Loucy (cell line): ENCODE measurements around the gene SLC4A8.

Experiments
- H2AFZ ChIP-seq: fragments of 200-600 bp; sonication (generic); 2 replicates; pipeline ENCODE4 v1.6.0; 2016; ENCODE audit warnings: antibody characterized with exemption, mild to moderate bottlenecking, low read length, moderate library complexity
- H3F3A ChIP-seq: fragments of 200-600 bp; 2 replicates; pipeline ENCODE4 v1.6.0; 2016; ENCODE audit warnings: antibody characterized with exemption, low read depth, mild to moderate bottlenecking
- H3K27me3 ChIP-seq: fragments of 200-600 bp; sonication (generic); 2 replicates; pipeline ENCODE4 v1.6.1; 2014; ENCODE audit warnings: low read length, mild to moderate bottlenecking; ENCODE audit not compliant: insufficient read depth, poor library complexity, severe bottlenecking
- H3K36me3 ChIP-seq: fragments of 200-600 bp; sonication (generic); 2 replicates; pipeline ENCODE4 v1.6.1; 2016; ENCODE audit warnings: low read length; ENCODE audit not compliant: insufficient read depth
- H3K4me1 ChIP-seq: fragments of 200-600 bp; sonication (generic); 2 replicates; pipeline ENCODE4 v1.5.1; 2014; ENCODE audit warnings: low read length, mild to moderate bottlenecking; ENCODE audit not compliant: insufficient read depth, poor library complexity, severe bottlenecking
- H3K4me2 ChIP-seq: fragments of 200-600 bp; sonication (generic); 2 replicates; pipeline ENCODE4 v1.6.0; 2014; ENCODE audit warnings: antibody characterized with exemption, low read length, low read depth, mild to moderate bottlenecking; ENCODE audit not compliant: poor library complexity, severe bottlenecking
- H3K4me3 ChIP-seq: fragments of 200-600 bp; sonication (generic); 2 replicates; pipeline ENCODE4 v1.5.1; 2014; ENCODE audit warnings: low read length, mild to moderate bottlenecking, mixed read lengths; ENCODE audit not compliant: poor library complexity, severe bottlenecking
- H3K79me2 ChIP-seq: fragments of 200-600 bp; sonication (generic); 2 replicates; pipeline ENCODE4 v1.6.1; 2014; ENCODE audit warnings: low read length; ENCODE audit not compliant: insufficient read depth
- H3K9ac ChIP-seq: fragments of 200-600 bp; sonication (generic); 2 replicates; pipeline ENCODE4 v1.6.0; 2014; ENCODE audit warnings: mild to moderate bottlenecking, low read depth, low read length, moderate library complexity; ENCODE audit not compliant: poor library complexity, severe bottlenecking
- H3K9me2 ChIP-seq: fragments of 200-600 bp; sonication (generic); replicated peaks from 2 replicates; pipeline ENCODE4 v1.6.1; 2016; ENCODE audit warnings: low read depth, low read length, mixed read lengths
- H3K9me3 ChIP-seq: fragments of 200-600 bp; sonication (generic); 2 replicates; pipeline ENCODE4 v1.6.1; 2014; ENCODE audit warnings: mild to moderate bottlenecking, antibody characterized with exemption, low read length, low read depth; ENCODE audit not compliant: insufficient read depth
- H4K20me1 ChIP-seq: fragments of 200-600 bp; sonication (generic); 2 replicates; pipeline ENCODE4 v1.6.0; 2014; ENCODE audit warnings: antibody characterized with exemption, low read length, mild to moderate bottlenecking; ENCODE audit not compliant: insufficient read depth, poor library complexity, severe bottlenecking
- EZH2phosphoT487 ChIP-seq: fragments of 200-600 bp; IDR thresholded peaks from 2 replicates; pipeline ENCODE4 v1.6.1; 2018; ENCODE audit warnings: antibody characterized with exemption, mild to moderate bottlenecking, moderate library complexity, borderline replicate concordance
- TF ChIP-seq, protein P1 (sequence below): fragments of 200-600 bp; sonication (generic); conservative IDR thresholded peaks from 2 replicates; pipeline ENCODE4 v1.5.1; 2014; ENCODE audit warnings: mild to moderate bottlenecking, antibody characterized with exemption, low read length

Gene SLC4A8

DNA sequence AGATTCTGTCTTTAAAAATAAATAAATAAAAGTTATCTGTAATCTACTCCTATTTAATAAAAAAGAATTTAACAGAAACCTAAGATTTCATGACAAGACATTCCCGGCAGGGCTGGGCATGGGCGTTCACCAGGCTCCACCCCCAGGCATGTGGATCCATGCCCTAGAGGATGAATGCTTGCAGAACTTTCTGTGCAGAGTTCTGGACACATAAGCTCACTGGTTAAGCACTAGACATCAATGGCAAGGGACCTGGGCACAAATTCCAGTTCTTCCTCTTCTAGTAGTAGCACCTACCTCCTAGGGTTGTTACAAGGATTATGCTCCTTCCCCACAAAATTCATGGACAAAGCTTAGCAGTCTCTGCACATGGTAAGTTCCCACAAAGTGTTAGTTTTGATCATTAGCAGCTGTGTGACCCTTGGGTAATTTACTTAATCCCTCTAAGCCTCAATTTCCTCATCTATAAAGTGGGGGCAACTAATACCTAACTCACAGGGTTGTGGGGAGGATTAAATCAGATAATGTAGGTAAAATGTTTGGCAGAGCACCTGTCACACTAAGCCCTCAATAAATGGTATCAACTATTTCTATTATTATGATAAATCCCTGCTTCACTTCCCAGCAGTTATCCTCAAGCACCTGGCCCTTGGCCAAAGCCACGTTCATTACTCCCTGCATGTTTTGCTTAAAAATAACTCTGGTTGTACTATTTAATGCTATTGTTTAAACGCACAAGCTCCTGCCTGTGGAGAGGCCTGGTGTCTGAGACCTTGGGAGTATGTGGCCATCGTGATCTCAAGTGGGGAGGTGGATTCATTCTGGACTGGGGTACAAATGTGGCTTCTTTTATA, 43.2 kb upstream of the SLC4A8 start:
- Histone ChIP-seq H4K20me1 (no peaks in the 10 kb centered on the region), H3K9ac (no peak overlapping the region), H3K9me3 (no peaks in the 10 kb centered on the region), H3K9me2 (no peaks in the 10 kb centered on the region), H3K36me3 (peaks cover 4% of the 10 kb centered on the region; the same call in 1 of the 2 replicates), H3K27me3 (no peaks in the 10 kb centered on the region), H3F3A (peaks cover 5% of the 10 kb centered on the region; the same call in 1 of the 2 replicates), H3K4me2 (peak overlapping the region; percentile 75), H2AFZ (no peak overlapping the region), H3K4me1 (peaks cover 77% of the 10 kb centered on the region), H3K79me2 (peaks cover 12% of the 10 kb centered on the region; the same call in 1 of the 2 replicates), H3K4me3 (no peak overlapping the region)
- TF ChIP-seq EZH2phosphoT487: no peak
- TF ChIP-seq, protein P1, sequence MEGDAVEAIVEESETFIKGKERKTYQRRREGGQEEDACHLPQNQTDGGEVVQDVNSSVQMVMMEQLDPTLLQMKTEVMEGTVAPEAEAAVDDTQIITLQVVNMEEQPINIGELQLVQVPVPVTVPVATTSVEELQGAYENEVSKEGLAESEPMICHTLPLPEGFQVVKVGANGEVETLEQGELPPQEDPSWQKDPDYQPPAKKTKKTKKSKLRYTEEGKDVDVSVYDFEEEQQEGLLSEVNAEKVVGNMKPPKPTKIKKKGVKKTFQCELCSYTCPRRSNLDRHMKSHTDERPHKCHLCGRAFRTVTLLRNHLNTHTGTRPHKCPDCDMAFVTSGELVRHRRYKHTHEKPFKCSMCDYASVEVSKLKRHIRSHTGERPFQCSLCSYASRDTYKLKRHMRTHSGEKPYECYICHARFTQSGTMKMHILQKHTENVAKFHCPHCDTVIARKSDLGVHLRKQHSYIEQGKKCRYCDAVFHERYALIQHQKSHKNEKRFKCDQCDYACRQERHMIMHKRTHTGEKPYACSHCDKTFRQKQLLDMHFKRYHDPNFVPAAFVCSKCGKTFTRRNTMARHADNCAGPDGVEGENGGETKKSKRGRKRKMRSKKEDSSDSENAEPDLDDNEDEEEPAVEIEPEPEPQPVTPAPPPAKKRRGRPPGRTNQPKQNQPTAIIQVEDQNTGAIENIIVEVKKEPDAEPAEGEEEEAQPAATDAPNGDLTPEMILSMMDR: no peak

- H3K4me2 ChIP-seq: peak overlapping the region; percentile 75
- H4K20me1 ChIP-seq: no peaks in the 10 kb centered on the region
- H3K79me2 ChIP-seq: peaks cover 12% of the 10 kb centered on the region; the same call in 1 of the 2 replicates
- no peaks in the 10 kb centered on the region for H3K9me2 ChIP-seq
- no peak for TF ChIP-seq EZH2phosphoT487
- TF ChIP-seq, protein P1: no peak
- H3F3A ChIP-seq: peaks cover 5% of the 10 kb centered on the region; the same call in 1 of the 2 replicates
- H3K36me3 ChIP-seq: no peaks in the 10 kb centered on the region; the same call in 1 of the 2 replicates
- H3K4me1 ChIP-seq: peaks cover 83% of the 10 kb centered on the region
- no peaks in the 10 kb centered on the region for H3K9me3 ChIP-seq
- H3K9ac ChIP-seq: peak overlapping the region; percentile 22
- no peaks in the 10 kb centered on the region for H3K27me3 ChIP-seq
- H3K4me3 ChIP-seq: no peak overlapping the region
- H2AFZ ChIP-seq: no peak overlapping the region
Measured at GRCh38 chr12:51382173-51382572, 42.5 kb upstream of the SLC4A8 start.

GRCh38 chr12:51383269-51383905, 41.2 kb upstream of the SLC4A8 start:
- no peak overlapping the region for H2AFZ ChIP-seq
- no peaks in the 10 kb centered on the region for H3K9me3 ChIP-seq
- H3K9ac ChIP-seq: peak overlapping the region; percentile 63
- peak overlapping the region; percentile 75 for H3K4me2 ChIP-seq
- peaks cover 5% of the 10 kb centered on the region; the same call in 1 of the 2 replicates for H3F3A ChIP-seq
- TF ChIP-seq, protein P1: no peak
- TF ChIP-seq EZH2phosphoT487: no peak
- peak overlapping the region; percentile 18 for H3K4me3 ChIP-seq
- no peaks in the 10 kb centered on the region for H3K27me3 ChIP-seq
- peaks cover 18% of the 10 kb centered on the region; the same call in 1 of the 2 replicates for H3K79me2 ChIP-seq
- no peaks in the 10 kb centered on the region for H4K20me1 ChIP-seq
- no peaks in the 10 kb centered on the region for H3K9me2 ChIP-seq
- no peaks in the 10 kb centered on the region; the same call in 1 of the 2 replicates for H3K36me3 ChIP-seq
- H3K4me1 ChIP-seq: peaks cover 86% of the 10 kb centered on the region
